Sigmoid colon (tissue), 4 donors: ENCODE results near the gene DNAH5.

Source experiments
- POLR2A ChIP-seq, 2 donors: fragments of 450-650 bp; IDR thresholded peaks; one replicate each; pipeline ENCODE4 v1.6.1; 2016; ENCODE audit warnings: antibody characterized with exemption in 2 of 2, mild to moderate bottlenecking in 2 of 2, moderate library complexity in 2 of 2
- POLR2AphosphoS5 ChIP-seq, 4 donors: sonication (generic); formaldehyde crosslinking; IDR thresholded peaks; one replicate each; pipeline ENCODE4 v1.6.1; 2017; ENCODE audit warnings: antibody characterized with exemption in 4 of 4
- TF ChIP-seq, protein P1 (sequence below), 4 experiments: fragments of 450-650 bp in 3 of 4; fragments of 200-600 bp in 1 of 4; IDR thresholded peaks; one replicate each; pipeline ENCODE4 v1.5.1; 2016 to 2019; ENCODE audit warnings: antibody characterized with exemption in 4 of 4, mild to moderate bottlenecking in 3 of 4, moderate library complexity in 2 of 4

DNA sequence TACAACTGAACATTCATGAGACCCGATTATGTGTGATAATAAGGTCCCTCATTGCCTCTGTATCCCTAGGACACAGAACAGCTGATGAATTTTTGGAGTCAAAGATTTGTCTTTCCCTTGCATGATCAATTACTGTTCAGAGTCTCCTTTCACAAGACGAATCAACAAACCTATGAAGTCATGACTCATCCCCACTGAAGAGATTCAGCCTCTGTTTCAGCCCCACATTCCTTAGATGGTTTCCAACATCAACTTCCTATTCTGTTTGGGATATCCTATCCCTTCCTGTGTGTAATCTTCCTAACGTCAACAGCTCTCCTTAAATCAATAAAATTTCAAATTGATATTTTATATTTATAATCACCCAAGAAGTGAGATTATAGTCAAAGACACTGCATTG lies 199.0 kb downstream of the DNAH5 start:
- TF ChIP-seq POLR2A (IDR thresholded peaks at IDR 0.05) (no peak), POLR2AphosphoS5 (IDR thresholded peaks at IDR 0.05) (no peak)
- TF ChIP-seq, protein P1, sequence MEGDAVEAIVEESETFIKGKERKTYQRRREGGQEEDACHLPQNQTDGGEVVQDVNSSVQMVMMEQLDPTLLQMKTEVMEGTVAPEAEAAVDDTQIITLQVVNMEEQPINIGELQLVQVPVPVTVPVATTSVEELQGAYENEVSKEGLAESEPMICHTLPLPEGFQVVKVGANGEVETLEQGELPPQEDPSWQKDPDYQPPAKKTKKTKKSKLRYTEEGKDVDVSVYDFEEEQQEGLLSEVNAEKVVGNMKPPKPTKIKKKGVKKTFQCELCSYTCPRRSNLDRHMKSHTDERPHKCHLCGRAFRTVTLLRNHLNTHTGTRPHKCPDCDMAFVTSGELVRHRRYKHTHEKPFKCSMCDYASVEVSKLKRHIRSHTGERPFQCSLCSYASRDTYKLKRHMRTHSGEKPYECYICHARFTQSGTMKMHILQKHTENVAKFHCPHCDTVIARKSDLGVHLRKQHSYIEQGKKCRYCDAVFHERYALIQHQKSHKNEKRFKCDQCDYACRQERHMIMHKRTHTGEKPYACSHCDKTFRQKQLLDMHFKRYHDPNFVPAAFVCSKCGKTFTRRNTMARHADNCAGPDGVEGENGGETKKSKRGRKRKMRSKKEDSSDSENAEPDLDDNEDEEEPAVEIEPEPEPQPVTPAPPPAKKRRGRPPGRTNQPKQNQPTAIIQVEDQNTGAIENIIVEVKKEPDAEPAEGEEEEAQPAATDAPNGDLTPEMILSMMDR (IDR thresholded peaks at IDR 0.05), result no peak
